ENCODE measurements around the gene TMEM132D. TPM values are rescaled to one million over a fixed set of nuclear protein-coding genes. Genes with fewer than 3 reads are reported as not detected.
A peak's percentile ranks its signal among the peaks of the same experiment; 100 is the strongest.

The TMEM132D gene
- total RNA-seq, 1 donor from 2014 or later = 0.06 TPM

- no peak for DNase-seq (ENCODE audit: low read depth)
- no peak overlapping the region for H3K4me3 ChIP-seq (ENCODE audit: low read depth, low read length)
- no peak for TF ChIP-seq CTCF (conservative IDR thresholded peaks at IDR 0.05; ENCODE audit: low read depth, low read length)
These were observed 56.8 kb downstream of the TMEM132D start for GRCh38 chr12:129847063-129847462.

GRCh38 chr12:129844662-129845220 is 59.1 kb downstream of the TMEM132D start:
- TF ChIP-seq CTCF (conservative IDR thresholded peaks at IDR 0.05; ENCODE audit: low read depth, low read length) = no peak
- DNase-seq (ENCODE audit: low read depth) = peak; percentile 2
- no peak overlapping the region for H3K4me3 ChIP-seq (ENCODE audit: low read depth, low read length)

- no peak for TF ChIP-seq CTCF (conservative IDR thresholded peaks at IDR 0.05; ENCODE audit: low read depth, low read length)
- H3K4me3 ChIP-seq (ENCODE audit: low read depth, low read length) = no peak overlapping the region
- no peak for DNase-seq (ENCODE audit: low read depth)
These were observed 62.6 kb downstream of the TMEM132D start for GRCh38 chr12:129841251-129841650.

GRCh38 chr12:129840145-129840884 is 63.5 kb downstream of the TMEM132D start:
- no peak for TF ChIP-seq CTCF (conservative IDR thresholded peaks at IDR 0.05; ENCODE audit: low read depth, low read length)
- no peak for DNase-seq (ENCODE audit: low read depth)

GRCh38 chr12:129839679-129840078 is 64.1 kb downstream of the TMEM132D start:
- DNase-seq (ENCODE audit: low read depth) = no peak
- no peak for TF ChIP-seq CTCF (conservative IDR thresholded peaks at IDR 0.05; ENCODE audit: low read depth, low read length)
- no peak overlapping the region for H3K4me3 ChIP-seq (ENCODE audit: low read depth, low read length)

More at GRCh38 chr12:129840145-129840884, 63.5 kb downstream of the TMEM132D start:
- H3K4me3 ChIP-seq (ENCODE audit: low read depth, low read length) = no peak overlapping the region

GRCh38 chr12:129831294-129831693 is 72.5 kb downstream of the TMEM132D start:
- no peak overlapping the region for H3K4me3 ChIP-seq (ENCODE audit: low read depth, low read length)
- TF ChIP-seq CTCF (conservative IDR thresholded peaks at IDR 0.05; ENCODE audit: low read depth, low read length) = no peak
- no peak for DNase-seq (ENCODE audit: low read depth)

GRCh38 chr12:129830796-129831195 is 73.0 kb downstream of the TMEM132D start:
- no peak overlapping the region for H3K4me3 ChIP-seq (ENCODE audit: low read depth, low read length)
- TF ChIP-seq CTCF (conservative IDR thresholded peaks at IDR 0.05; ENCODE audit: low read depth, low read length) = no peak
- DNase-seq (ENCODE audit: low read depth) = no peak
